HG03354 (cell line): Measurements from ENCODE around the gene BEND6.

Source experiments
- ATAC-seq: cut with Tn5 transposase; IDR thresholded peaks from one replicate; pipeline ENCODE4 v1.9.1; 2021; ENCODE audit warnings: mild to moderate bottlenecking; ENCODE audit not compliant: unreplicated experiment, poor library complexity, severe bottlenecking

BEND6 gene

GRCh38 chr6:56938649-56939191, 16.2 kb upstream of the BEND6 start:
- ATAC-seq: no peak

GRCh38 chr6:56940463-56940862, 14.4 kb upstream of the BEND6 start:
- no peak for ATAC-seq

- no peak for ATAC-seq
Observed at GRCh38 chr6:56940977-56941376, 13.9 kb upstream of the BEND6 start.

GRCh38 chr6:56944661-56945060, 10.2 kb upstream of the BEND6 start:
- ATAC-seq: no peak

- no peak for ATAC-seq
Observed at GRCh38 chr6:56946368-56946767, 8.5 kb upstream of the BEND6 start.

GRCh38 chr6:56947924-56948323, 7.0 kb upstream of the BEND6 start:
- no peak for ATAC-seq

GRCh38 chr6:56949265-56949664, 5.6 kb upstream of the BEND6 start:
- no peak for ATAC-seq

- ATAC-seq: no peak
Observed at GRCh38 chr6:56949925-56950495, 4.9 kb upstream of the BEND6 start.

GRCh38 chr6:56951049-56951831, 3.7 kb upstream of the BEND6 start:
- ATAC-seq: no peak

- ATAC-seq: no peak
Observed at GRCh38 chr6:56953597-56954402, 1.1 kb upstream of the BEND6 start.

- ATAC-seq: peak; percentile 61
Observed at GRCh38 chr6:56955171-56956155, 556 bp downstream of the BEND6 start.

GRCh38 chr6:56956491-56956890, 1.6 kb downstream of the BEND6 start:
- ATAC-seq: no peak

- ATAC-seq: no peak
Observed at GRCh38 chr6:56957856-56958255, 2.9 kb downstream of the BEND6 start.

- ATAC-seq: no peak
Observed at GRCh38 chr6:56958481-56958880, 3.6 kb downstream of the BEND6 start.

- no peak for ATAC-seq
Observed at GRCh38 chr6:56959094-56959493, 4.2 kb downstream of the BEND6 start.

- ATAC-seq: no peak
Observed at GRCh38 chr6:56959938-56960337, 5.0 kb downstream of the BEND6 start.

GRCh38 chr6:56961151-56961550, 6.2 kb downstream of the BEND6 start:
- no peak for ATAC-seq

GRCh38 chr6:56962441-56962840, 7.5 kb downstream of the BEND6 start:
- no peak for ATAC-seq

- ATAC-seq: no peak
Observed at GRCh38 chr6:56963043-56963442, 8.1 kb downstream of the BEND6 start.
